GM12874 (cell line): ENCODE results near the gene COL5A3.

Experiments
- CTCF ChIP-seq: IDR thresholded peaks from 2 replicates; pipeline ENCODE4 v1.5.1; 2011; ENCODE audit warnings: low read depth, mild to moderate bottlenecking, control low read depth, low read length, moderate library complexity; ENCODE audit not compliant: insufficient read depth

Gene COL5A3

GRCh38 chr19:9969688-9969975 is 40.7 kb downstream of the COL5A3 start:
- no peak for TF ChIP-seq CTCF

- TF ChIP-seq CTCF: no peak
These were observed 41.2 kb downstream of the COL5A3 start for GRCh38 chr19:9968820-9969687.

GRCh38 chr19:9967326-9967725 is 43.0 kb downstream of the COL5A3 start:
- no peak for TF ChIP-seq CTCF

GRCh38 chr19:9966448-9966847 is 43.9 kb downstream of the COL5A3 start:
- TF ChIP-seq CTCF: no peak

- no peak for TF ChIP-seq CTCF
These were observed 44.3 kb downstream of the COL5A3 start for GRCh38 chr19:9966024-9966423.

- TF ChIP-seq CTCF: no peak
These were observed 47.5 kb downstream of the COL5A3 start for GRCh38 chr19:9962623-9963290.

- no peak for TF ChIP-seq CTCF
These were observed 49.2 kb downstream of the COL5A3 start for GRCh38 chr19:9961103-9961502.
